HCT116 (cell line): ENCODE data around the gene THADA. TPM values are rescaled to one million over a fixed set of nuclear protein-coding genes. Genes with fewer than 3 reads are reported as not detected.

Experiments used
- ATAC-seq: fragments of 200-7000 bp; cut with Tn5 transposase; 2 replicates; pipeline ENCODE4 v1.9.1; 2020; ENCODE audit warnings: mild to moderate bottlenecking, moderate library complexity
- BruUV-seq: library from RNA; stranded (reverse); fragments of 400-500 nt; replicated peaks from 2 replicates; lab custom pipeline; 2021; lab: Mats Ljungman, UMichigan
- CTCF ChIA-PET: fragments of 300-600 bp; sonication (Branson Sonifier 250); formaldehyde crosslinking; loops from one replicate; lab custom pipeline; 2021; ENCODE audit warnings: antibody characterized with exemption; lab: Charles Lee
- POLR2A ChIA-PET: fragments of 300-600, 350-600 bp; sonication (Branson Sonifier 250); formaldehyde crosslinking; loops from one replicate; lab custom pipeline; 2021; ENCODE audit warnings: antibody characterized with exemption; lab: Charles Lee
- RAD21 ChIA-PET, 2 experiments: fragments of 300-600 bp; sonication (Branson Sonifier 250); formaldehyde crosslinking; loops; one replicate each; lab custom pipeline; 2023; ENCODE audit warnings: low total read pairs in 2 of 2; ENCODE audit not compliant: uncharacterized antibody in 2 of 2, unreplicated experiment in 2 of 2, low non-redundant PET in 1 of 2; lab: Charles Lee
- DNase-seq: peaks from one replicate; pipeline ENCODE4 v3.0.0-alpha.2; 2010; ENCODE audit warnings: low read depth, low spot score
- H2AFZ ChIP-seq: fragments of 200-600 bp; shearing (Covaris generic), sonication (generic); 2 replicates; pipeline ENCODE4 v1.6.1; 2017; ENCODE audit warnings: low read depth, mixed run types, mixed read lengths, antibody characterized with exemption, low read length; ENCODE audit not compliant: poor library complexity, severe bottlenecking
- H3K27ac ChIP-seq: 2 replicates; pipeline ENCODE4 v1.5.1; 2012; ENCODE audit warnings: low read depth, low read length
- H3K27me3 ChIP-seq: fragments of 200-600 bp; sonication (generic); 2 replicates; pipeline ENCODE4 v1.6.1; 2016; ENCODE audit warnings: mixed run types, low read length, mixed read lengths; ENCODE audit not compliant: insufficient read depth
- H3K36me3 ChIP-seq, 2 experiments: fragments of 200-500 bp in 1 of 2; fragments of 200-600 bp in 1 of 2; sonication (Bioruptor generic) in 1 of 2; sonication (generic) in 1 of 2; 2 replicates each; pipeline versions ENCODE4 v1.5.1 to v1.6.1; 2014 to 2016; ENCODE audit warnings: low read length in 2 of 2, inconsistent platforms in 1 of 2, mixed read lengths in 1 of 2, mixed run types in 1 of 2; ENCODE audit not compliant: insufficient read depth in 2 of 2, control insufficient read depth in 1 of 2
- H3K4me1 ChIP-seq, 2 experiments: fragments of 200-600 bp in 1 of 2; sonication (generic) in 1 of 2; 2 replicates each; pipeline versions ENCODE4 v1.5.1 to v1.6.1; 2012 to 2017; ENCODE audit warnings: low read length in 2 of 2, inconsistent platforms in 1 of 2, mild to moderate bottlenecking in 1 of 2, mixed read lengths in 1 of 2, mixed run types in 1 of 2, moderate library complexity in 1 of 2; ENCODE audit not compliant: insufficient read depth in 2 of 2, control insufficient read depth in 1 of 2
- H3K4me2 ChIP-seq: fragments of 200-600 bp; sonication (generic); 2 replicates; pipeline ENCODE4 v1.6.1; 2017; ENCODE audit warnings: mixed run types, low read length, mixed read lengths
- H3K4me3 ChIP-seq, 2 experiments: fragments of 200-600 bp in 1 of 2; sonication (generic) in 1 of 2; replicated peaks in 1 of 2; 2 replicates each; pipeline ENCODE4 v1.5.1; 2011 to 2016; ENCODE audit warnings: low read length in 2 of 2, control low read depth in 1 of 2, low read depth in 1 of 2, mild to moderate bottlenecking in 1 of 2, mixed read lengths in 1 of 2, mixed run types in 1 of 2
- H3K79me2 ChIP-seq: fragments of 200-600 bp; sonication (generic); 2 replicates; pipeline ENCODE4 v1.6.1; 2017; ENCODE audit warnings: mild to moderate bottlenecking, mixed run types, low read length, moderate library complexity, mixed read lengths; ENCODE audit not compliant: insufficient read depth
- H3K9ac ChIP-seq: fragments of 200-600 bp; sonication (generic); 2 replicates; pipeline ENCODE4 v1.6.1; 2016; ENCODE audit warnings: low read length, mixed read lengths
- H3K9me2 ChIP-seq: fragments of 200-600 bp; sonication (generic), shearing (Covaris generic); 2 replicates; pipeline ENCODE4 v1.6.1; 2017; ENCODE audit warnings: mixed run types, mild to moderate bottlenecking, moderate library complexity; ENCODE audit not compliant: insufficient read depth
- H3K9me3 ChIP-seq, 2 experiments: fragments of 200-500 bp in 1 of 2; fragments of 200-600 bp in 1 of 2; sonication (Bioruptor generic) in 1 of 2; sonication (generic) in 1 of 2; 2 replicates each; pipeline ENCODE4 v1.6.1; 2014 to 2017; ENCODE audit warnings: low read length in 2 of 2, mixed read lengths in 2 of 2, inconsistent platforms in 1 of 2, low read depth in 1 of 2, mild to moderate bottlenecking in 1 of 2, mixed run types in 1 of 2, moderate library complexity in 1 of 2; ENCODE audit not compliant: control insufficient read depth in 1 of 2, insufficient read depth in 1 of 2
- H4K20me1 ChIP-seq: fragments of 200-600 bp; sonication (generic), shearing (Covaris generic); 2 replicates; pipeline ENCODE4 v1.6.1; 2017; ENCODE audit warnings: mixed run types, mild to moderate bottlenecking, moderate library complexity; ENCODE audit not compliant: insufficient read depth
- ATF3 ChIP-seq: IDR thresholded peaks from 2 replicates; pipeline ENCODE4 v1.6.1; 2012
- CBX3 ChIP-seq: IDR thresholded peaks from 2 replicates; pipeline ENCODE4 v1.6.1; 2012; ENCODE audit warnings: low read depth
- CEBPB ChIP-seq: IDR thresholded peaks from 2 replicates; pipeline ENCODE4 v1.6.1; 2012; ENCODE audit warnings: low read depth
- CTCF ChIP-seq, 3 experiments: fragments of 200-600 bp in 1 of 3; sonication (generic) in 1 of 3; IDR thresholded peaks in 2 of 3; conservative IDR thresholded peaks in 1 of 3; 2 replicates each; pipeline ENCODE4 v1.5.1; 2012 to 2017; ENCODE audit warnings: low read depth in 2 of 3, low read length in 2 of 3, antibody characterized with exemption in 1 of 3, borderline replicate concordance in 1 of 3, control low read depth in 1 of 3, mild to moderate bottlenecking in 1 of 3, mixed read lengths in 1 of 3, mixed run types in 1 of 3, moderate library complexity in 1 of 3; ENCODE audit not compliant: insufficient read depth in 1 of 3
- EGR1 ChIP-seq: IDR thresholded peaks from 2 replicates; pipeline ENCODE4 v1.6.1; 2012; ENCODE audit warnings: low read depth
- ELF1 ChIP-seq: IDR thresholded peaks from 2 replicates; pipeline ENCODE4 v1.6.1; 2012; ENCODE audit warnings: low read depth, borderline replicate concordance
- EZH2 ChIP-seq: fragments of 200-600 bp; sonication (generic); IDR thresholded peaks from 2 replicates; pipeline ENCODE4 v1.6.1; 2017; ENCODE audit warnings: antibody characterized with exemption, mixed run types
- EZH2phosphoT487 ChIP-seq: fragments of 200-600 bp; IDR thresholded peaks from 2 replicates; pipeline ENCODE4 v1.6.1; 2018; ENCODE audit warnings: antibody characterized with exemption, borderline replicate concordance
- FOSL1 ChIP-seq: IDR thresholded peaks from 2 replicates; pipeline ENCODE4 v1.6.1; 2012; ENCODE audit warnings: low read depth
- JUND ChIP-seq: IDR thresholded peaks from 2 replicates; pipeline ENCODE4 v1.6.1; 2012
- MAX ChIP-seq: IDR thresholded peaks from 2 replicates; pipeline ENCODE4 v1.6.1; 2012
- POLR2A ChIP-seq: IDR thresholded peaks from 2 replicates; pipeline ENCODE4 v1.7.0; 2011; ENCODE audit warnings: borderline replicate concordance; ENCODE audit not compliant: insufficient read depth, insufficient read length; ENCODE audit errors: extremely low read depth
- POLR2AphosphoS5 ChIP-seq: IDR thresholded peaks from 2 replicates; pipeline ENCODE4 v1.6.1; 2011; ENCODE audit warnings: mild to moderate bottlenecking, low read depth, low read length, moderate library complexity
- RAD21 ChIP-seq: IDR thresholded peaks from 2 replicates; pipeline ENCODE4 v1.6.1; 2012; ENCODE audit warnings: low read depth, mild to moderate bottlenecking
- REST ChIP-seq: IDR thresholded peaks from 2 replicates; pipeline ENCODE4 v1.6.1; 2012; ENCODE audit warnings: low read depth
- SIN3A ChIP-seq: IDR thresholded peaks from 2 replicates; pipeline ENCODE4 v1.6.1; 2012; ENCODE audit warnings: low read depth
- TCF7L2 ChIP-seq: IDR thresholded peaks from 2 replicates; pipeline ENCODE4 v1.7.0; 2011; ENCODE audit warnings: borderline replicate concordance, inconsistent platforms; ENCODE audit not compliant: insufficient read depth, insufficient read length; ENCODE audit errors: extremely low read depth
- YY1 ChIP-seq: IDR thresholded peaks from 2 replicates; pipeline ENCODE4 v1.6.1; 2011; ENCODE audit warnings: low read length, low read depth, moderate library complexity, mild to moderate bottlenecking; ENCODE audit not compliant: insufficient replicate concordance; ENCODE audit errors: extremely low read depth
- ZFX ChIP-seq: fragments of 450-650 bp; IDR thresholded peaks from 2 replicates; pipeline ENCODE4 v1.6.1; 2017
- ZNF274 ChIP-seq: fragments of 200-500 bp; sonication (Bioruptor generic); IDR thresholded peaks from 2 replicates; pipeline ENCODE4 v1.6.1; 2014; ENCODE audit warnings: mild to moderate bottlenecking, low read depth, low read length, inconsistent platforms
- intact Hi-C: fragments of 100-400 bp; cut with micrococcal nuclease; formaldehyde crosslinking; loops from 2 replicates; pipeline ENCODE4 v1.10.0; 2022
- total RNA-seq: library from RNA; stranded (reverse); gene quantifications from one replicate; pipeline ENCODE4 v1.2.1, GENCODE V29; 2021; ENCODE audit not compliant: unreplicated experiment

The THADA gene
- total RNA-seq, 1 experiment from 2014 or later, result 30.7 TPM

GRCh38 chr2:43491065-43491639 lies 104.7 kb downstream of the THADA start (continued):
- TF ChIP-seq MAX (no peak), YY1 (no peak), TCF7L2 (no peak), CEBPB (no peak), ZFX (no peak), POLR2A (no peak), ATF3 (no peak), ZNF274 (no peak), FOSL1 (no peak), EZH2 (no peak), SIN3A (no peak), JUND (no peak), EGR1 (no peak)

GRCh38 chr2:43490252-43490786 lies 105.5 kb downstream of the THADA start:
- H3K36me3 ChIP-seq, result no peaks in the 10 kb centered on the region
- H3K4me2 ChIP-seq, result no peak overlapping the region
- H3K79me2 ChIP-seq, result no peaks in the 10 kb centered on the region
- H3K27me3 ChIP-seq, result no peaks in the 10 kb centered on the region
- no peaks in the 10 kb centered on the region for H4K20me1 ChIP-seq
- ChIA-PET CTCF (interaction anchor here (0.6 kb wide), 1 partner anchor 262 kb away, joined by 3 read pairs; no protein-coding TSS in a partner anchor), RAD21 (no interaction called here), POLR2A (no interaction called here)
- H3K27ac ChIP-seq, result no peak overlapping the region
- BruUV-seq, result no TSS peak
- H3K9me3 ChIP-seq, result no peaks in the 10 kb centered on the region
- ATAC-seq (no peak), DNase-seq (no peak)
- H3K9ac ChIP-seq, result no peak overlapping the region
- no peak overlapping the region for H3K4me3 ChIP-seq
- intact Hi-C loops, result no loop called here
- H3K4me1 ChIP-seq, result peaks cover 0 to 2% of the 10 kb centered on the region in 2 experiments; a peak in 1 of 4 replicates
- no peak overlapping the region for H2AFZ ChIP-seq
- H3K9me2 ChIP-seq, result no peaks in the 10 kb centered on the region
- TF ChIP-seq JUND (no peak), EZH2 (no peak), REST (no peak), RAD21 (no peak), TCF7L2 (no peak), SIN3A (no peak), CBX3 (no peak), EZH2phosphoT487 (no peak), POLR2AphosphoS5 (no peak), EGR1 (no peak), ELF1 (no peak), MAX (no peak), ZNF274 (no peak), ZFX (no peak), CTCF (IDR thresholded peaks at IDR 0.05 in 2 of 3, conservative IDR thresholded peaks at IDR 0.05 in 1 of 3; ENCODE audit: borderline replicate concordance in 1 of 3, insufficient read depth in 1 of 3, low read depth in 2 of 3, low read length in 2 of 3) (no peak), FOSL1 (no peak)
